Mucosa of rectum (tissue), 2 donors: ENCODE measurements around the gene MAP3K3.

Experiments used
- H3K27ac ChIP-seq, 2 donors: one replicate each; pipeline ENCODE4 v1.7.0; 2013; ENCODE audit warnings: inconsistent platforms in 2 of 2, low read depth in 2 of 2, low read length in 2 of 2
- H3K27me3 ChIP-seq, 2 donors: one replicate each; pipeline ENCODE4 v1.7.0; 2013; ENCODE audit warnings: low read length in 2 of 2; ENCODE audit not compliant: control insufficient read depth in 2 of 2, insufficient read depth in 2 of 2
- H3K36me3 ChIP-seq, 2 donors: one replicate each; pipeline ENCODE4 v1.7.0; 2013; ENCODE audit warnings: low read length in 2 of 2; ENCODE audit not compliant: control insufficient read depth in 2 of 2, insufficient read depth in 2 of 2
- H3K4me1 ChIP-seq, 2 donors: one replicate each; pipeline ENCODE4 v1.7.0; 2013; ENCODE audit warnings: low read length in 2 of 2, mild to moderate bottlenecking in 1 of 2; ENCODE audit not compliant: control insufficient read depth in 2 of 2, insufficient read depth in 2 of 2
- H3K4me3 ChIP-seq, 2 donors: one replicate each; pipeline ENCODE4 v1.7.0; 2013; ENCODE audit warnings: low read length in 2 of 2
- H3K9ac ChIP-seq, 2 donors: one replicate each; pipeline ENCODE4 v1.7.0; 2013; ENCODE audit warnings: low read length in 2 of 2, low read depth in 1 of 2, mild to moderate bottlenecking in 1 of 2
- H3K9me3 ChIP-seq, 2 donors: one replicate each; pipeline ENCODE4 v1.7.0; 2013; ENCODE audit warnings: low read length in 2 of 2; ENCODE audit not compliant: control insufficient read depth in 2 of 2
- donor health status: healthy.
- donor health status: Normal muscosa, but diverticular disease.

MAP3K3 gene

GRCh38 chr17:63649813-63650212 is 27.6 kb downstream of the MAP3K3 start:
- Histone ChIP-seq H3K9me3 (no peaks in the 10 kb centered on the region), H3K4me1 (peaks cover 2 to 5% of the 10 kb centered on the region in 2 donors), H3K27me3 (no peaks in the 10 kb centered on the region), H3K9ac (no peak overlapping the region), H3K27ac (no peak overlapping the region), H3K36me3 (peaks cover 12% of the 10 kb centered on the region in 2 donors), H3K4me3 (no peak overlapping the region)

GRCh38 chr17:63652106-63652505 is 29.9 kb downstream of the MAP3K3 start:
- H3K27me3 ChIP-seq: no peaks in the 10 kb centered on the region
- peaks cover 4 to 8% of the 10 kb centered on the region in 2 donors for H3K36me3 ChIP-seq
- H3K4me3 ChIP-seq: no peak overlapping the region
- no peak overlapping the region for H3K27ac ChIP-seq
- H3K9ac ChIP-seq: no peak overlapping the region
- H3K4me1 ChIP-seq: no peaks in the 10 kb centered on the region
- H3K9me3 ChIP-seq: no peaks in the 10 kb centered on the region

- H3K27me3 ChIP-seq: no peaks in the 10 kb centered on the region
- H3K4me1 ChIP-seq: no peaks in the 10 kb centered on the region
- H3K27ac ChIP-seq: no peak overlapping the region
- peaks cover 7 to 8% of the 10 kb centered on the region in 2 donors for H3K36me3 ChIP-seq
- H3K9ac ChIP-seq: no peak overlapping the region
- no peak overlapping the region for H3K4me3 ChIP-seq
- H3K9me3 ChIP-seq: no peaks in the 10 kb centered on the region
These were observed 30.8 kb downstream of the MAP3K3 start for GRCh38 chr17:63653050-63653449.

GRCh38 chr17:63657786-63658185 is 35.6 kb downstream of the MAP3K3 start:
- Histone ChIP-seq H3K9ac (no peak overlapping the region), H3K4me1 (no peaks in the 10 kb centered on the region), H3K36me3 (peaks cover 12 to 16% of the 10 kb centered on the region in 2 donors), H3K4me3 (no peak overlapping the region), H3K9me3 (no peaks in the 10 kb centered on the region), H3K27me3 (no peaks in the 10 kb centered on the region), H3K27ac (no peak overlapping the region)

- Histone ChIP-seq H3K9ac (no peak overlapping the region), H3K27ac (no peak overlapping the region), H3K4me3 (no peak overlapping the region), H3K4me1 (no peaks in the 10 kb centered on the region), H3K27me3 (no peaks in the 10 kb centered on the region), H3K36me3 (peaks cover 10 to 15% of the 10 kb centered on the region in 2 donors), H3K9me3 (no peaks in the 10 kb centered on the region)
These were observed 36.1 kb downstream of the MAP3K3 start for GRCh38 chr17:63658366-63658765.

GRCh38 chr17:63659850-63660249 is 37.6 kb downstream of the MAP3K3 start:
- H3K4me1 ChIP-seq: no peaks in the 10 kb centered on the region
- H3K36me3 ChIP-seq: peaks cover 12 to 15% of the 10 kb centered on the region in 2 donors
- H3K27me3 ChIP-seq: no peaks in the 10 kb centered on the region
- H3K27ac ChIP-seq: no peak overlapping the region
- H3K9ac ChIP-seq: no peak overlapping the region
- no peaks in the 10 kb centered on the region for H3K9me3 ChIP-seq
- H3K4me3 ChIP-seq: no peak overlapping the region

GRCh38 chr17:63665527-63666214 is 43.5 kb downstream of the MAP3K3 start:
- H3K36me3 ChIP-seq: peaks cover 20 to 30% of the 10 kb centered on the region in 2 donors

GRCh38 chr17:63672856-63673255 is 50.6 kb downstream of the MAP3K3 start:
- H3K4me1 ChIP-seq: peaks cover 19 to 24% of the 10 kb centered on the region in 2 donors
- no peaks in the 10 kb centered on the region for H3K9me3 ChIP-seq
- no peak overlapping the region for H3K4me3 ChIP-seq
- H3K9ac ChIP-seq: no peak overlapping the region
- no peaks in the 10 kb centered on the region for H3K27me3 ChIP-seq
- peaks cover 6 to 20% of the 10 kb centered on the region in 2 donors for H3K36me3 ChIP-seq
- no peak overlapping the region for H3K27ac ChIP-seq

More at GRCh38 chr17:63665527-63666214, 43.5 kb downstream of the MAP3K3 start:
- no peaks in the 10 kb centered on the region for H3K4me1 ChIP-seq
- no peak overlapping the region for H3K9ac ChIP-seq
- no peak overlapping the region for H3K4me3 ChIP-seq
- no peaks in the 10 kb centered on the region for H3K9me3 ChIP-seq
- H3K27me3 ChIP-seq: no peaks in the 10 kb centered on the region
- H3K27ac ChIP-seq: no peak overlapping the region

- H3K27ac ChIP-seq: peak overlapping the region; percentile 77 to 81
- peaks cover 3 to 9% of the 10 kb centered on the region in 2 donors for H3K36me3 ChIP-seq
- no peaks in the 10 kb centered on the region for H3K9me3 ChIP-seq
- no peaks in the 10 kb centered on the region for H3K27me3 ChIP-seq
- H3K4me1 ChIP-seq: peaks cover 19 to 24% of the 10 kb centered on the region in 2 donors
- H3K4me3 ChIP-seq: peak overlapping the region; percentile 31 to 38
- H3K9ac ChIP-seq: peak overlapping the region; percentile 26 to 42
These were observed 53.0 kb downstream of the MAP3K3 start for GRCh38 chr17:63675231-63675606.

GRCh38 chr17:63675607-63676546 is 53.7 kb downstream of the MAP3K3 start:
- Histone ChIP-seq H3K36me3 (peaks cover 3 to 9% of the 10 kb centered on the region in 2 donors), H3K4me1 (peaks cover 19 to 24% of the 10 kb centered on the region in 2 donors)

More at GRCh38 chr17:63675607-63676546, 53.7 kb downstream of the MAP3K3 start:
- Histone ChIP-seq H3K4me3 (peak overlapping the region; percentile 31 to 38), H3K9me3 (no peaks in the 10 kb centered on the region), H3K27ac (peak overlapping the region; percentile 77 to 81), H3K9ac (peak overlapping the region; percentile 26 to 42), H3K27me3 (no peaks in the 10 kb centered on the region)
